Measurements from ENCODE around the gene XRCC2. TPM values are rescaled to one million over a fixed set of nuclear protein-coding genes. Genes with fewer than 3 reads are reported as not detected.

Gene XRCC2
- total RNA-seq, 2 experiments from 2014 or later, result 40.0 to 40.1 TPM

- no peak overlapping the region for H3K27ac ChIP-seq (ENCODE audit: low read depth, low read length, poor library complexity, severe bottlenecking)
- peaks cover 98% of the 10 kb centered on the region for H3K36me3 ChIP-seq (ENCODE audit: insufficient read depth, low read length)
- H4K20me1 ChIP-seq (ENCODE audit: insufficient read depth, low read length), result no peaks in the 10 kb centered on the region
- no peaks in the 10 kb centered on the region for H3K9me3 ChIP-seq (ENCODE audit: low read length)
- H3K9me2 ChIP-seq (ENCODE audit: insufficient read depth, low read length), result no peaks in the 10 kb centered on the region
- H3K4me2 ChIP-seq (ENCODE audit: low read length), result no peak overlapping the region
- H3K79me2 ChIP-seq (ENCODE audit: insufficient read depth, low read depth, low read length), result peaks cover 71% of the 10 kb centered on the region; the same call in 1 of the 2 replicates
- H3K4me3 ChIP-seq (ENCODE audit: low read depth, low read length, poor library complexity, severe bottlenecking), result no peak overlapping the region
- ChIA-PET POLR2A (interaction anchor here (0.6 to 1.7 kb wide), 5 partner anchors 12 to 644 kb away, joined by 3 to 5 read pairs (median 4); no protein-coding TSS in a partner anchor), CTCF (ENCODE audit: unreplicated experiment) (no interaction called here)
- H3K4me1 ChIP-seq (ENCODE audit: insufficient read depth, low read length, poor library complexity, severe bottlenecking), result no peaks in the 10 kb centered on the region
- no peak for TF ChIP-seq EZH2phosphoT487 (IDR thresholded peaks at IDR 0.05; ENCODE audit: borderline replicate concordance, low read depth, low read length)
- TF ChIP-seq, protein P1, sequence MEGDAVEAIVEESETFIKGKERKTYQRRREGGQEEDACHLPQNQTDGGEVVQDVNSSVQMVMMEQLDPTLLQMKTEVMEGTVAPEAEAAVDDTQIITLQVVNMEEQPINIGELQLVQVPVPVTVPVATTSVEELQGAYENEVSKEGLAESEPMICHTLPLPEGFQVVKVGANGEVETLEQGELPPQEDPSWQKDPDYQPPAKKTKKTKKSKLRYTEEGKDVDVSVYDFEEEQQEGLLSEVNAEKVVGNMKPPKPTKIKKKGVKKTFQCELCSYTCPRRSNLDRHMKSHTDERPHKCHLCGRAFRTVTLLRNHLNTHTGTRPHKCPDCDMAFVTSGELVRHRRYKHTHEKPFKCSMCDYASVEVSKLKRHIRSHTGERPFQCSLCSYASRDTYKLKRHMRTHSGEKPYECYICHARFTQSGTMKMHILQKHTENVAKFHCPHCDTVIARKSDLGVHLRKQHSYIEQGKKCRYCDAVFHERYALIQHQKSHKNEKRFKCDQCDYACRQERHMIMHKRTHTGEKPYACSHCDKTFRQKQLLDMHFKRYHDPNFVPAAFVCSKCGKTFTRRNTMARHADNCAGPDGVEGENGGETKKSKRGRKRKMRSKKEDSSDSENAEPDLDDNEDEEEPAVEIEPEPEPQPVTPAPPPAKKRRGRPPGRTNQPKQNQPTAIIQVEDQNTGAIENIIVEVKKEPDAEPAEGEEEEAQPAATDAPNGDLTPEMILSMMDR (conservative IDR thresholded peaks at IDR 0.05; ENCODE audit: low read length), result no peak
- intact Hi-C loops (cut with micrococcal nuclease; ENCODE audit: unreplicated experiment), result no loop called here
- no peak overlapping the region for H2AFZ ChIP-seq (ENCODE audit: low read length)
- BruUV-seq (replicated peaks), result no TSS peak
- no peak for DNase-seq (ENCODE audit: low spot score)
Observed at GRCh38 chr7:152660021-152660420, 15.9 kb downstream of the XRCC2 start.

GRCh38 chr7:152654971-152655370 is 21.0 kb downstream of the XRCC2 start:
- Histone ChIP-seq H3K9me3 (ENCODE audit: low read length) (no peaks in the 10 kb centered on the region), H3K4me3 (ENCODE audit: low read depth, low read length, poor library complexity, severe bottlenecking) (no peak overlapping the region), H3K36me3 (ENCODE audit: insufficient read depth, low read length) (peaks cover 100% of the 10 kb centered on the region), H3K4me1 (ENCODE audit: insufficient read depth, low read length, poor library complexity, severe bottlenecking) (no peaks in the 10 kb centered on the region), H3K9me2 (ENCODE audit: insufficient read depth, low read length) (no peaks in the 10 kb centered on the region), H2AFZ (ENCODE audit: low read length) (no peak overlapping the region), H3K4me2 (ENCODE audit: low read length) (no peak overlapping the region), H4K20me1 (ENCODE audit: insufficient read depth, low read length) (no peaks in the 10 kb centered on the region), H3K79me2 (ENCODE audit: insufficient read depth, low read depth, low read length) (peaks cover 35% of the 10 kb centered on the region; the same call in 1 of the 2 replicates), H3K27ac (ENCODE audit: low read depth, low read length, poor library complexity, severe bottlenecking) (no peak overlapping the region)
- BruUV-seq (replicated peaks), result no TSS peak
- no peak for DNase-seq (ENCODE audit: low spot score)
- ChIA-PET CTCF (ENCODE audit: unreplicated experiment) (no interaction called here), POLR2A (no interaction called here)
- TF ChIP-seq, protein P1 (conservative IDR thresholded peaks at IDR 0.05; ENCODE audit: low read length), result no peak
- TF ChIP-seq EZH2phosphoT487 (IDR thresholded peaks at IDR 0.05; ENCODE audit: borderline replicate concordance, low read depth, low read length), result no peak
- intact Hi-C loops (cut with micrococcal nuclease; ENCODE audit: unreplicated experiment), result no loop called here

GRCh38 chr7:152649220-152649619 is 26.7 kb downstream of the XRCC2 start:
- H3K4me3 ChIP-seq (ENCODE audit: low read depth, low read length, poor library complexity, severe bottlenecking), result no peak overlapping the region
- BruUV-seq (replicated peaks), result no TSS peak
- TF ChIP-seq, protein P1 (conservative IDR thresholded peaks at IDR 0.05; ENCODE audit: low read length), result no peak
- no peak for TF ChIP-seq EZH2phosphoT487 (IDR thresholded peaks at IDR 0.05; ENCODE audit: borderline replicate concordance, low read depth, low read length)
- POLR2A ChIA-PET, result interaction anchor here (1.0 kb wide), 1 partner anchor 18 kb away, joined by 3 read pairs; no protein-coding TSS in a partner anchor
- no peaks in the 10 kb centered on the region for H3K9me2 ChIP-seq (ENCODE audit: insufficient read depth, low read length)
- no peak overlapping the region for H2AFZ ChIP-seq (ENCODE audit: low read length)
- no peak overlapping the region for H3K4me2 ChIP-seq (ENCODE audit: low read length)
- no peak overlapping the region for H3K27ac ChIP-seq (ENCODE audit: low read depth, low read length, poor library complexity, severe bottlenecking)
- intact Hi-C loops (cut with micrococcal nuclease; ENCODE audit: unreplicated experiment), result no loop called here
- no peaks in the 10 kb centered on the region for H4K20me1 ChIP-seq (ENCODE audit: insufficient read depth, low read length)
- H3K36me3 ChIP-seq (ENCODE audit: insufficient read depth, low read length), result peaks cover 97% of the 10 kb centered on the region
- CTCF ChIA-PET (ENCODE audit: unreplicated experiment), result no interaction called here
- no peak for DNase-seq (ENCODE audit: low spot score)
- no peaks in the 10 kb centered on the region; the same call in 1 of the 2 replicates for H3K79me2 ChIP-seq (ENCODE audit: insufficient read depth, low read depth, low read length)
- no peaks in the 10 kb centered on the region for H3K4me1 ChIP-seq (ENCODE audit: insufficient read depth, low read length, poor library complexity, severe bottlenecking)
- no peaks in the 10 kb centered on the region for H3K9me3 ChIP-seq (ENCODE audit: low read length)

All from OCI-LY7 (cell line).